Measurements from ENCODE around the gene TUFT1. TPM values are rescaled to one million over a fixed set of nuclear protein-coding genes. Genes with fewer than 3 reads are reported as not detected.
A peak's percentile ranks its signal among the peaks of the same experiment; 100 is the strongest.

Gene TUFT1
- total and polyA plus RNA-seq, 2 of the 4 experiments (the other 2 are of a cell fraction) = 21.2 to 30.3 TPM

- Histone ChIP-seq H2BK15ac (ENCODE audit: low read depth, low read length) (0 out of 3 replicates have a peak overlapping the region, but pooled peaks have one; percentile 10), H3K4me2 (ENCODE audit: low read depth, low read length) (no peak overlapping the region), H3K9ac (ENCODE audit: low read depth, low read length) (no peak overlapping the region), H2AFZ (replicated peaks; ENCODE audit: low read length, poor library complexity) (no peak overlapping the region), H2BK20ac (ENCODE audit: low read depth, low read length) (0 out of 2 replicates have a peak overlapping the region, but pooled peaks have one; percentile 3), H3K9me1 (ENCODE audit: insufficient read depth, low read length) (peaks cover 39% of the 10 kb centered on the region), H3K18ac (ENCODE audit: low read depth, low read length) (0 out of 2 replicates have a peak overlapping the region, but pooled peaks have one; percentile 9), H3K4ac (ENCODE audit: low read depth, low read length) (peak overlapping the region; percentile 26; the same call in 1 of the 2 replicates), H4K8ac (ENCODE audit: low read depth in 2 of 2, low read length in 2 of 2) (peak overlapping the region in 1 of 2 experiments; percentile 20; a peak in 2 of 4 replicates), H2BK120ac (ENCODE audit: low read depth, low read length) (peak overlapping the region; percentile 34), H3K4me1 (ENCODE audit: control insufficient read depth, insufficient read depth, low read length) (peaks cover 31% of the 10 kb centered on the region), H3K56ac (ENCODE audit: extremely low read depth, insufficient read depth, low read length) (no peak overlapping the region), H3K23ac (ENCODE audit: low read depth, low read length) (no peak overlapping the region), H4K91ac (ENCODE audit: insufficient read depth, low read depth, low read length) (0 out of 2 replicates have a peak overlapping the region, but pooled peaks have one; percentile 2), H2BK5ac (ENCODE audit: low read depth, low read length, poor library complexity, severe bottlenecking) (peak overlapping the region; percentile 48), H3K27me3 (ENCODE audit: control insufficient read depth, insufficient read depth, low read length) (no peaks in the 10 kb centered on the region), H4K20me1 (ENCODE audit: insufficient read depth, low read length) (peaks cover 28% of the 10 kb centered on the region), H3K27ac (ENCODE audit: insufficient read depth, low read length) (peak overlapping the region; percentile 36; the same call in 1 of the 2 replicates), H3K36me3 (ENCODE audit: control insufficient read depth, insufficient read depth, low read length) (no peaks in the 10 kb centered on the region; the same call in 1 of the 2 replicates), H3K14ac (replicated peaks; ENCODE audit: low read depth, low read length) (no peak overlapping the region), H4K5ac (ENCODE audit: low read depth, low read length) (no peak overlapping the region), H3K79me1 (ENCODE audit: low read depth in 1 of 2, low read length in 2 of 2) (peaks cover 25 to 76% of the 10 kb centered on the region in 2 experiments), H3K4me3 (ENCODE audit: insufficient read depth, low read depth, low read length) (no peak overlapping the region), H3K9me3 (ENCODE audit: control insufficient read depth, insufficient read depth, low read length) (no peaks in the 10 kb centered on the region), H2AK5ac (ENCODE audit: low read depth, low read length) (no peak overlapping the region), H2AK9ac (replicated peaks; ENCODE audit: low read depth, low read length, poor library complexity) (no peak overlapping the region)
- DNase-seq (no peak), ATAC-seq (ENCODE audit: low read depth) (no peak)
- CTCF ChIA-PET = no interaction called here
- no TSS peak for BruUV-seq (replicated peaks)
- POLR2A ChIA-PET (ENCODE audit: unreplicated experiment) = no interaction called here
- dilution Hi-C loops (cut with HindIII; ENCODE audit: low sequenced_read_pairs, unreplicated experiment) (no loop called here), intact Hi-C loops (cut with micrococcal nuclease) (loop anchor here (10.0 kb wide), 2 partner anchors 221 to 289 kb away; partner anchors contain the start of genes C2CD4D, PI4KB and RORC), in situ Hi-C loops (cut with MboI; ENCODE audit: low sequenced_read_pairs) (loop anchor here (10.0 kb wide), 1 partner anchor 449 kb away; the partner anchor contains the start of gene S100A10)
- TF ChIP-seq NFE2L2 (IDR thresholded peaks at IDR 0.05; ENCODE audit: low read depth, low read length) (no peak), USF2 (IDR thresholded peaks at IDR 0.05; ENCODE audit: low read depth, low read length) (no peak), CEBPB (IDR thresholded peaks at IDR 0.05; ENCODE audit: low read depth, low read length) (peak; percentile 67; the same call in 1 of the 2 replicates), SMC3 (IDR thresholded peaks at IDR 0.05; ENCODE audit: low read depth, low read length) (no peak), MAFK (IDR thresholded peaks at IDR 0.05; ENCODE audit: low read depth, low read length) (no peak), FOS (IDR thresholded peaks at IDR 0.05; ENCODE audit: low read depth, low read length) (no peak)
- no CpG with 5 or more reads among the region's 4 CpGs for WGBS, 2 experiments (ENCODE audit: extremely low coverage in 2 of 2, insufficient read length in 1 of 2)
These were observed 6.2 kb downstream of the TUFT1 start for GRCh38 chr1:151546011-151546925.
